ENCODE data around the gene ZNF512.

The ZNF512 gene

GRCh38 chr2:27638037-27638637 lies 55.3 kb downstream of the ZNF512 start:
- DNase-seq = no peak

GRCh38 chr2:27638709-27639108 lies 55.9 kb downstream of the ZNF512 start:
- no peak for DNase-seq

GRCh38 chr2:27640722-27641245 lies 57.9 kb downstream of the ZNF512 start:
- DNase-seq = no peak

- no peak for DNase-seq
Measured at GRCh38 chr2:27645197-27645596, 62.4 kb downstream of the ZNF512 start.

- DNase-seq = no peak
Measured at GRCh38 chr2:27647289-27647688, 64.4 kb downstream of the ZNF512 start.

DNA sequence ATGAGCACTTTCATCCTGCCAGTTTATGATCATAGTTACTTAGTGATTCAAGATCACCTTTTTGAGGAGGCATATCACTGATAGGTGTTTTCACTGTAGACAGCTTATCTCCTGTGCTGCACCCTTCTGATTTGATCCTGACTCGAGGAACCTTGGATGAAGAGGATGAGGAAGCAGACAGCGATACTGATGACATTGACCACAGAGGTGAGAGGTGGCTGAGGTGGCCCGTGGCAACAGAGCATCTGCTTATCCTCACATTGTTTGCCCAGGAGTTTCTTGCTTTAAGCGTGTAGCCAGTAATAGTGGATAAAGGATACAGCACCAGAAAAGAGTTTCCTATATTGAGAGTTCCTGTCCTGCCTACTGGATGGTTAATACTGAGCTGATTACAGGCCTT lies 64.9 kb downstream of the ZNF512 start:
- DNase-seq = no peak

- no peak for DNase-seq
Measured at GRCh38 chr2:27651056-27651455, 68.2 kb downstream of the ZNF512 start.

- no peak for DNase-seq
Measured at GRCh38 chr2:27652341-27652740, 69.5 kb downstream of the ZNF512 start.

GRCh38 chr2:27652790-27653189 lies 69.9 kb downstream of the ZNF512 start:
- no peak for DNase-seq

- no peak for DNase-seq
Measured at GRCh38 chr2:27653397-27653796, 70.6 kb downstream of the ZNF512 start.

GRCh38 chr2:27655155-27655951 lies 72.5 kb downstream of the ZNF512 start:
- no peak for DNase-seq

GRCh38 chr2:27661371-27661770 lies 78.5 kb downstream of the ZNF512 start:
- no peak for DNase-seq

DNA sequence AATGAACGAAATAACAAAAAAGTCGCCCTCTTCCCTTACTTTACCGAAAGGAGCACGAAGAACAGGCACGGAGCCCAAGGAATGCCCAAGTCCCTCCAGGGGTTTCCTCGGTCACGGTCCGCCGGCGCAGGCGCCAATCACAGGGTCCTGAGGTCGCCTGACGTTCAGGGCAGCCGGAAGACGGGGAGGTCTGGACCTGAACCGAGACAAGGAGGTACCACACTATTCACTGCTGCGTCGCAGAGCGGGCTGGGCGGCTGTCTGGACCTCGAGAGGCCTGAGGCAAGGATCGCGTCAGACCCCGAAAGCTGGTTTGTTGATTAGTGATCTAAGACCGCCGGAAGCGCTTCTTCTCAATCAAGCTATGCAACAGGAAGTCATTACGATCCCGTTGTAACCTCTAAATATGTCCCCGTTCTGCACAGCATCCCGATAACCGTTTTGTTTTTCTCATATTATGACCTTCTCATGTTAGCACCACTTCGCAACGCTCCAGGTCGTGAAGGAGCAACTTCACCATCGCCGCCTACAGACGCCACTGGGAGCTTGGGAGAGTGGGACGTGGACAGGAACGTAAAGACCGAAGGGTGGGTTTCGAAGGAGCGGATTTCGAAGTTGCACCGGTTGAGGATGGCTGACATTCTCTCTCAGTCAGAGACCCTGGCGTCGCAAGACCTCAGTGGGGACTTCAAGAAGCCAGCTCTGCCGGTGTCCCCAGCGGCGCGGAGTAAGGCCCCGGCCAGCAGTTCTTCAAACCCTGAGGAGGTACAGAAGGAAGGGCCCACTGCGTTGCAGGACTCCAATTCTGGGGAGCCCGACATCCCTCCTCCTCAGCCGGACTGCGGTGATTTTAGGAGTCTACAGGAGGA lies 80.7 kb downstream of the ZNF512 start, which contains the start of the genes SLC4A1AP and SUPT7L:
TSS of gene SLC4A1AP (plus strand) at position 605 of the 869 bp plus-strand sequence. CDS start at position 631, 26 bp downstream.
TSS of gene SUPT7L (minus strand) at position 330 of the 869 bp plus-strand sequence. CDS start 1,422 bp downstream, outside the sequence.
- peak; percentile 75 for DNase-seq

- DNase-seq = no peak
Measured at GRCh38 chr2:27664154-27664574, 81.3 kb downstream of the ZNF512 start.

- DNase-seq = peak; percentile 16
Measured at GRCh38 chr2:27664622-27665363, 82.0 kb downstream of the ZNF512 start.

DNA sequence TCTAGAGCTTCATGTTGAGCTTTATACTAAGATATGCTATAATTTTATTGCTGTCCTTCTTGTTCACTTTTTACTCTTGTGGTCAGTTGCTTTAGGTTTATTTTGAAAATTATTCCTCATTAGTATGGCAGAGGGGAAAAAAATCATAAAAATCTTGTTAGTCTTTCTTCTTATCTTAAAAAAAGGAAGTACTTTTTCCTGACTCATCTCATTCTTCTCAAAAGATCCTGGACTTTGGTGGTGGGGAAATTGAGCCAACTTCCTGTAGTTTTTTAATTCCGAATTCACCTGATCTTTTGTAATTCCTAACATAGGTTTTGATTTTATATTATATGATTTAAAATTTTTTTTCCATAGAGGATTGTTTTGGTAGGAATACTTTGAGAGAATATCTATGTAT lies 84.6 kb downstream of the ZNF512 start:
- no peak for DNase-seq

DNA sequence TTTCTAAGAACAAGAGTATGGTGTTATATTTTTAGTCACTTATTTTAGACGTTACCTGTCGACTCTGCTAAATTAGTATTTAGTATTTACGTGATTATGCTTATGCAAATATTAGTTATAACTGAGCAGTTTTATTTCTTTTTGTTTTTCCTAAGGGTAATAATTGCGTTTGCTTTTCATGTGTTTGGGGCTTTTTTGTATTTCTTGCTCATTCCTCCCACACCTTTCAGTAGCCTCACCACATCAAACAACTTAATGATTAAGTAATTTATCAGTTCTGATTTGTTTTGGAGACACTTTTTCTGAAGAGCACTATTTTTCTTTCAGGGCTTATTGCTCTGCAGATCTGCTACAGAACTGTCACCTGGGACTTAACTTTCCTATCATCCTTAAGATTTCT lies 88.4 kb downstream of the ZNF512 start:
- DNase-seq = no peak
